Uterus (tissue), 4 donors: ENCODE measurements around the gene PLB1. TPM values are rescaled to one million over a fixed set of nuclear protein-coding genes. Genes with fewer than 3 reads are reported as not detected.

Experiments
- DNase-seq, 2 donors: peaks; one replicate each; pipeline ENCODE4 v3.0.0-alpha.2; 2019 to 2020
- H3K27ac ChIP-seq, 2 donors: fragments of 200-600 bp; sonication (generic); 1 replicate in 1 of 2; 2 replicates in 1 of 2; pipeline ENCODE4 v1.5.1; 2016 to 2018
- H3K27me3 ChIP-seq, 2 donors: fragments of 200-600 bp; sonication (generic); one replicate each; pipeline ENCODE4 v1.5.1; 2018 to 2019; ENCODE audit warnings: control low read depth in 1 of 2
- H3K36me3 ChIP-seq, 2 donors: fragments of 200-600 bp; sonication (generic); one replicate each; pipeline ENCODE4 v1.5.1; 2019; ENCODE audit warnings: control low read depth in 1 of 2
- H3K4me1 ChIP-seq, 2 donors: fragments of 200-600 bp; sonication (generic); one replicate each; pipeline ENCODE4 v1.5.1; 2018 to 2019; ENCODE audit warnings: control low read depth in 1 of 2
- H3K4me3 ChIP-seq, 2 donors: fragments of 200-600 bp; sonication (generic); 1 replicate in 1 of 2; 2 replicates in 1 of 2; pipeline ENCODE4 v1.5.1; 2018 to 2019; ENCODE audit warnings: mild to moderate bottlenecking in 1 of 2
- H3K9me3 ChIP-seq, 2 donors: fragments of 200-600 bp; sonication (generic); one replicate each; pipeline ENCODE4 v1.5.1; 2019; ENCODE audit warnings: control low read depth in 1 of 2
- CTCF ChIP-seq, 4 experiments: fragments of 200-600 bp in 2 of 4; fragments of 450-650 bp in 2 of 4; sonication (generic) in 2 of 4; IDR thresholded peaks; one replicate each; pipeline ENCODE4 v1.5.1; 2016 to 2019; ENCODE audit warnings: antibody characterized with exemption in 4 of 4, mild to moderate bottlenecking in 2 of 4, moderate library complexity in 1 of 4
- POLR2A ChIP-seq, 2 donors: fragments of 450-650 bp; IDR thresholded peaks; one replicate each; pipeline ENCODE4 v1.6.1; 2016; ENCODE audit warnings: antibody characterized with exemption in 2 of 2, mild to moderate bottlenecking in 1 of 2, moderate library complexity in 1 of 2
- intact Hi-C: fragments of 100-400 bp; cut with DNase I; formaldehyde crosslinking; loops from one replicate; pipeline ENCODE4 v1.15.1; 2023; ENCODE audit warnings: low total_unique reads
- total RNA-seq, 4 donors: library from RNA; depleted of rRNA in 3 of 4; stranded (reverse); fragments of >200 nt in 3 of 4; gene quantifications; one replicate each; pipeline versions ENCODE4 v1.1.0 to v1.2.4, GENCODE V29; 2014 to 2023
- donor health status: DM: yes; HTN: yes; CAD: no.

Gene PLB1
- total RNA-seq, 4 donors from 2014 or later, result 2.9 to 12.4 (median 5.2) TPM

- Histone ChIP-seq H3K4me1 (no peaks in the 10 kb centered on the region), H3K27me3 (no peaks in the 10 kb centered on the region), H3K27ac (no peak overlapping the region), H3K4me3 (no peak overlapping the region), H3K9me3 (no peaks in the 10 kb centered on the region), H3K36me3 (no peaks in the 10 kb centered on the region)
- no peak for TF ChIP-seq CTCF (IDR thresholded peaks at IDR 0.05)
- no peak for TF ChIP-seq POLR2A (IDR thresholded peaks at IDR 0.05)
- intact Hi-C loops, result no loop called here
- DNase-seq, result no peak
Measured at GRCh38 chr2:28511871-28512606, 16.2 kb downstream of the PLB1 start.

DNA sequence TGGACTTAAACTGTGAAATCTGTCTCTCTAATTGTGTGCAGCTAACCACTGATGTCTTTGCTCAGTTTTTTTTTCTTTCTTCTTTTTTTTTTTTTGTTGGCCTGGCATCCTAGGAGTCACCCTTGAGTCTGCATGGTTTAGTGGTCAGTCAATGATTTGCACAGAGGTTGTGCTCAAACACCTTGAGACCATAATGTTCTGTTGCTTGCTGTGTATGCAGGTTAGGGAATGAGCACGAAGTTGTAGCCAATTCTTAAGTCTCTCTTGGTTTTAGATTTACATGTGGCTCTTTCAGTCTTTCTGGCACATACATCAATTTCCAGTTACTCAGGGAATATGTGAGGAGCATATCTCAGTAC is 16.7 kb downstream of the PLB1 start:
- Histone ChIP-seq H3K4me1 (no peaks in the 10 kb centered on the region), H3K9me3 (no peaks in the 10 kb centered on the region), H3K27ac (no peak overlapping the region), H3K4me3 (no peak overlapping the region), H3K27me3 (no peaks in the 10 kb centered on the region), H3K36me3 (no peaks in the 10 kb centered on the region)
- TF ChIP-seq POLR2A (IDR thresholded peaks at IDR 0.05) (no peak), CTCF (IDR thresholded peaks at IDR 0.05) (no peak)
- intact Hi-C loops, result no loop called here
- no peak for DNase-seq

- Histone ChIP-seq H3K36me3 (no peaks in the 10 kb centered on the region), H3K27me3 (no peaks in the 10 kb centered on the region), H3K9me3 (no peaks in the 10 kb centered on the region), H3K4me3 (no peak overlapping the region), H3K4me1 (no peaks in the 10 kb centered on the region), H3K27ac (no peak overlapping the region)
- TF ChIP-seq CTCF (IDR thresholded peaks at IDR 0.05) (no peak), POLR2A (IDR thresholded peaks at IDR 0.05) (no peak)
- DNase-seq, result no peak
- intact Hi-C loops, result no loop called here
Measured at GRCh38 chr2:28513097-28513496, 17.2 kb downstream of the PLB1 start.

DNA sequence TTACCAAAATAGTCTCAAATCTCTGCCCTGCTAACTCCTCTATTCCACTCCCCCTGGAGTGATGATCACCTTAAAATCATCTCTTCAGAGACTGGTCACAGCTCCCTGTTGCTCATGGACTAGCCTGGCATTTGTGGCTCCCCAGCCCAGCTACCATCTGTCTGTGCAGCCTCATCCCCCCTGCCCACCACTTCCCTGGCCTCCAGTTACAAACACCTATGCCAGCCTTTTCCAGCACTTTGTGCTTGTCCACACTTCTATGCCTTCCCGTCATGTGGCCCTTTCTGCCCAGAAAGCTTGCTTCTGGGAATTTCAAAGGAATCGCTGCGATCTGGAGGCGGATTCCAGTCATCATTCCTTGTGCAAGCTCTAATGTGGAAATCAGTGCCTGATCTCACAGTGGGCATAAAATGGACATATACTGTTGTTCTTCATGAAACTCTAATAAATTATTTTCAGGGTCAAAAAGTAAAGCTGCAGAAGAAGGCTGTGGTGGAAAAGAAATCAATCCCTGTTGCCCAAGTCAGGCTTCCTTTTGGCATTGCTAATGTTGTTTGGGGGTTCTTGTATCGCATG is 19.4 kb downstream of the PLB1 start:
- no peak for DNase-seq
- intact Hi-C loops, result no loop called here

More for the DNA sequence above, 19.4 kb downstream of the PLB1 start:
- Histone ChIP-seq H3K4me1 (no peaks in the 10 kb centered on the region), H3K27me3 (no peaks in the 10 kb centered on the region), H3K4me3 (no peak overlapping the region), H3K27ac (no peak overlapping the region), H3K9me3 (no peaks in the 10 kb centered on the region), H3K36me3 (no peaks in the 10 kb centered on the region)
- TF ChIP-seq CTCF (IDR thresholded peaks at IDR 0.05) (no peak), POLR2A (IDR thresholded peaks at IDR 0.05) (no peak)
